HCT116 (cell line): ENCODE results near the gene TBL1X. TPM values are rescaled to one million over a fixed set of nuclear protein-coding genes. Genes with fewer than 3 reads are reported as not detected.

Experiments
- ATAC-seq: fragments of 200-7000 bp; cut with Tn5 transposase; 2 replicates; pipeline ENCODE4 v1.9.1; 2020; ENCODE audit warnings: mild to moderate bottlenecking, moderate library complexity
- BruUV-seq: library from RNA; stranded (reverse); fragments of 400-500 nt; replicated peaks from 2 replicates; lab custom pipeline; 2021; lab: Mats Ljungman, UMichigan
- CTCF ChIA-PET: fragments of 300-600 bp; sonication (Branson Sonifier 250); formaldehyde crosslinking; loops from one replicate; lab custom pipeline; 2021; ENCODE audit warnings: antibody characterized with exemption; lab: Charles Lee
- POLR2A ChIA-PET: fragments of 300-600, 350-600 bp; sonication (Branson Sonifier 250); formaldehyde crosslinking; loops from one replicate; lab custom pipeline; 2021; ENCODE audit warnings: antibody characterized with exemption; lab: Charles Lee
- RAD21 ChIA-PET, 2 experiments: fragments of 300-600 bp; sonication (Branson Sonifier 250); formaldehyde crosslinking; loops; one replicate each; lab custom pipeline; 2023; ENCODE audit warnings: low total read pairs in 2 of 2; ENCODE audit not compliant: uncharacterized antibody in 2 of 2, unreplicated experiment in 2 of 2, low non-redundant PET in 1 of 2; lab: Charles Lee
- DNase-seq: peaks from one replicate; pipeline ENCODE4 v3.0.0-alpha.2; 2010; ENCODE audit warnings: low read depth, low spot score
- H2AFZ ChIP-seq: fragments of 200-600 bp; shearing (Covaris generic), sonication (generic); 2 replicates; pipeline ENCODE4 v1.6.1; 2017; ENCODE audit warnings: low read depth, mixed run types, mixed read lengths, antibody characterized with exemption, low read length; ENCODE audit not compliant: poor library complexity, severe bottlenecking
- H3K27ac ChIP-seq: 2 replicates; pipeline ENCODE4 v1.5.1; 2012; ENCODE audit warnings: low read depth, low read length
- H3K27me3 ChIP-seq: fragments of 200-600 bp; sonication (generic); 2 replicates; pipeline ENCODE4 v1.6.1; 2016; ENCODE audit warnings: mixed run types, low read length, mixed read lengths; ENCODE audit not compliant: insufficient read depth
- H3K36me3 ChIP-seq, 2 experiments: fragments of 200-500 bp in 1 of 2; fragments of 200-600 bp in 1 of 2; sonication (Bioruptor generic) in 1 of 2; sonication (generic) in 1 of 2; 2 replicates each; pipeline versions ENCODE4 v1.5.1 to v1.6.1; 2014 to 2016; ENCODE audit warnings: low read length in 2 of 2, inconsistent platforms in 1 of 2, mixed read lengths in 1 of 2, mixed run types in 1 of 2; ENCODE audit not compliant: insufficient read depth in 2 of 2, control insufficient read depth in 1 of 2
- H3K4me1 ChIP-seq, 2 experiments: fragments of 200-600 bp in 1 of 2; sonication (generic) in 1 of 2; 2 replicates each; pipeline versions ENCODE4 v1.5.1 to v1.6.1; 2012 to 2017; ENCODE audit warnings: low read length in 2 of 2, inconsistent platforms in 1 of 2, mild to moderate bottlenecking in 1 of 2, mixed read lengths in 1 of 2, mixed run types in 1 of 2, moderate library complexity in 1 of 2; ENCODE audit not compliant: insufficient read depth in 2 of 2, control insufficient read depth in 1 of 2
- H3K4me2 ChIP-seq: fragments of 200-600 bp; sonication (generic); 2 replicates; pipeline ENCODE4 v1.6.1; 2017; ENCODE audit warnings: mixed run types, low read length, mixed read lengths
- H3K4me3 ChIP-seq, 2 experiments: fragments of 200-600 bp in 1 of 2; sonication (generic) in 1 of 2; replicated peaks in 1 of 2; 2 replicates each; pipeline ENCODE4 v1.5.1; 2011 to 2016; ENCODE audit warnings: low read length in 2 of 2, control low read depth in 1 of 2, low read depth in 1 of 2, mild to moderate bottlenecking in 1 of 2, mixed read lengths in 1 of 2, mixed run types in 1 of 2
- H3K79me2 ChIP-seq: fragments of 200-600 bp; sonication (generic); 2 replicates; pipeline ENCODE4 v1.6.1; 2017; ENCODE audit warnings: mild to moderate bottlenecking, mixed run types, low read length, moderate library complexity, mixed read lengths; ENCODE audit not compliant: insufficient read depth
- H3K9ac ChIP-seq: fragments of 200-600 bp; sonication (generic); 2 replicates; pipeline ENCODE4 v1.6.1; 2016; ENCODE audit warnings: low read length, mixed read lengths
- H3K9me2 ChIP-seq: fragments of 200-600 bp; sonication (generic), shearing (Covaris generic); 2 replicates; pipeline ENCODE4 v1.6.1; 2017; ENCODE audit warnings: mixed run types, mild to moderate bottlenecking, moderate library complexity; ENCODE audit not compliant: insufficient read depth
- H3K9me3 ChIP-seq, 2 experiments: fragments of 200-500 bp in 1 of 2; fragments of 200-600 bp in 1 of 2; sonication (Bioruptor generic) in 1 of 2; sonication (generic) in 1 of 2; 2 replicates each; pipeline ENCODE4 v1.6.1; 2014 to 2017; ENCODE audit warnings: low read length in 2 of 2, mixed read lengths in 2 of 2, inconsistent platforms in 1 of 2, low read depth in 1 of 2, mild to moderate bottlenecking in 1 of 2, mixed run types in 1 of 2, moderate library complexity in 1 of 2; ENCODE audit not compliant: control insufficient read depth in 1 of 2, insufficient read depth in 1 of 2
- H4K20me1 ChIP-seq: fragments of 200-600 bp; sonication (generic), shearing (Covaris generic); 2 replicates; pipeline ENCODE4 v1.6.1; 2017; ENCODE audit warnings: mixed run types, mild to moderate bottlenecking, moderate library complexity; ENCODE audit not compliant: insufficient read depth
- ATF3 ChIP-seq: IDR thresholded peaks from 2 replicates; pipeline ENCODE4 v1.6.1; 2012
- CBX3 ChIP-seq: IDR thresholded peaks from 2 replicates; pipeline ENCODE4 v1.6.1; 2012; ENCODE audit warnings: low read depth
- CEBPB ChIP-seq: IDR thresholded peaks from 2 replicates; pipeline ENCODE4 v1.6.1; 2012; ENCODE audit warnings: low read depth
- ELF1 ChIP-seq: IDR thresholded peaks from 2 replicates; pipeline ENCODE4 v1.6.1; 2012; ENCODE audit warnings: low read depth, borderline replicate concordance
- EZH2 ChIP-seq: fragments of 200-600 bp; sonication (generic); IDR thresholded peaks from 2 replicates; pipeline ENCODE4 v1.6.1; 2017; ENCODE audit warnings: antibody characterized with exemption, mixed run types
- EZH2phosphoT487 ChIP-seq: fragments of 200-600 bp; IDR thresholded peaks from 2 replicates; pipeline ENCODE4 v1.6.1; 2018; ENCODE audit warnings: antibody characterized with exemption, borderline replicate concordance
- FOSL1 ChIP-seq: IDR thresholded peaks from 2 replicates; pipeline ENCODE4 v1.6.1; 2012; ENCODE audit warnings: low read depth
- POLR2A ChIP-seq: IDR thresholded peaks from 2 replicates; pipeline ENCODE4 v1.7.0; 2011; ENCODE audit warnings: borderline replicate concordance; ENCODE audit not compliant: insufficient read depth, insufficient read length; ENCODE audit errors: extremely low read depth
- SIN3A ChIP-seq: IDR thresholded peaks from 2 replicates; pipeline ENCODE4 v1.6.1; 2012; ENCODE audit warnings: low read depth
- TCF7L2 ChIP-seq: IDR thresholded peaks from 2 replicates; pipeline ENCODE4 v1.7.0; 2011; ENCODE audit warnings: borderline replicate concordance, inconsistent platforms; ENCODE audit not compliant: insufficient read depth, insufficient read length; ENCODE audit errors: extremely low read depth
- YY1 ChIP-seq: IDR thresholded peaks from 2 replicates; pipeline ENCODE4 v1.6.1; 2011; ENCODE audit warnings: low read length, low read depth, moderate library complexity, mild to moderate bottlenecking; ENCODE audit not compliant: insufficient replicate concordance; ENCODE audit errors: extremely low read depth
- ZFX ChIP-seq: fragments of 450-650 bp; IDR thresholded peaks from 2 replicates; pipeline ENCODE4 v1.6.1; 2017
- ZNF274 ChIP-seq: fragments of 200-500 bp; sonication (Bioruptor generic); IDR thresholded peaks from 2 replicates; pipeline ENCODE4 v1.6.1; 2014; ENCODE audit warnings: mild to moderate bottlenecking, low read depth, low read length, inconsistent platforms
- intact Hi-C: fragments of 100-400 bp; cut with micrococcal nuclease; formaldehyde crosslinking; loops from 2 replicates; pipeline ENCODE4 v1.10.0; 2022
- total RNA-seq: library from RNA; stranded (reverse); gene quantifications from one replicate; pipeline ENCODE4 v1.2.1, GENCODE V29; 2021; ENCODE audit not compliant: unreplicated experiment
- TF ChIP-seq, protein P1 (sequence below): IDR thresholded peaks from 2 replicates; pipeline ENCODE4 v1.6.1; 2011; ENCODE audit warnings: mild to moderate bottlenecking, low read length, moderate library complexity; ENCODE audit not compliant: insufficient replicate concordance; ENCODE audit errors: extremely low read depth

The TBL1X gene
- total RNA-seq, 1 experiment from 2014 or later: 37.8 TPM

DNA sequence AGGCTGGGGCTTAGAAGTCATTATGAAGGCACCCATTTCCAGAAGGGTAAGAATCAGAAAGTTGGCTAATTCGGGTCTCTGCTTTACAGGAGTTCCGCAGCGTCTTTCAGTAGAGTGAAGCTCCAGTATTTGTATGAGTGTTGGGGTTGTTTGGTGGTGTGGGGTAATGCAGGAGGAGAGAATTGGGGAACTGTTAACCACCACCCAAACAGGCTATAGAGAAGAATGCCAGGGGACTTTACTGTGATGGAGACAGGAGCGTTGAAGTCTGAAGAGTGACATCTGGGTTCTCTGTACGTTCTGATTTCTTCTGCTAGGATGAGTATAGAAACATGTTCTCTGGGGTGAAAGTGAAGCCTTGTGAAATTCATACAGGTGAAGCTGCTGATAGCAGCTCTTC, 96.3 kb downstream of the TBL1X start:
- Histone ChIP-seq H4K20me1 (no peaks in the 10 kb centered on the region), H3K79me2 (no peaks in the 10 kb centered on the region)
- TF ChIP-seq EZH2phosphoT487: no peak
- TF ChIP-seq SIN3A: no peak
- TF ChIP-seq POLR2A: no peak
- TF ChIP-seq YY1: no peak
- no peak for TF ChIP-seq TCF7L2
- TF ChIP-seq, protein P1, sequence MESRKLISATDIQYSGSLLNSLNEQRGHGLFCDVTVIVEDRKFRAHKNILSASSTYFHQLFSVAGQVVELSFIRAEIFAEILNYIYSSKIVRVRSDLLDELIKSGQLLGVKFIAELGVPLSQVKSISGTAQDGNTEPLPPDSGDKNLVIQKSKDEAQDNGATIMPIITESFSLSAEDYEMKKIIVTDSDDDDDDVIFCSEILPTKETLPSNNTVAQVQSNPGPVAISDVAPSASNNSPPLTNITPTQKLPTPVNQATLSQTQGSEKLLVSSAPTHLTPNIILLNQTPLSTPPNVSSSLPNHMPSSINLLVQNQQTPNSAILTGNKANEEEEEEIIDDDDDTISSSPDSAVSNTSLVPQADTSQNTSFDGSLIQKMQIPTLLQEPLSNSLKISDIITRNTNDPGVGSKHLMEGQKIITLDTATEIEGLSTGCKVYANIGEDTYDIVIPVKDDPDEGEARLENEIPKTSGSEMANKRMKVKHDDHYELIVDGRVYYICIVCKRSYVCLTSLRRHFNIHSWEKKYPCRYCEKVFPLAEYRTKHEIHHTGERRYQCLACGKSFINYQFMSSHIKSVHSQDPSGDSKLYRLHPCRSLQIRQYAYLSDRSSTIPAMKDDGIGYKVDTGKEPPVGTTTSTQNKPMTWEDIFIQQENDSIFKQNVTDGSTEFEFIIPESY: no peak
- no peak for TF ChIP-seq ATF3
- TF ChIP-seq CEBPB: no peak
- TF ChIP-seq ZNF274: no peak
- TF ChIP-seq EZH2: no peak
- no peak for TF ChIP-seq ZFX
- no peak for TF ChIP-seq ELF1
- TF ChIP-seq FOSL1: no peak
- TF ChIP-seq CBX3: no peak

More for the DNA sequence above, 96.3 kb downstream of the TBL1X start:
- DNase-seq: no peak
- no peaks in the 10 kb centered on the region for H3K36me3 ChIP-seq
- H2AFZ ChIP-seq: no peak overlapping the region
- intact Hi-C loops: no loop called here
- ChIA-PET RAD21 (no interaction called here), CTCF (no interaction called here), POLR2A (no interaction called here)
- H3K4me2 ChIP-seq: no peak overlapping the region
- BruUV-seq: no TSS peak
- H3K9ac ChIP-seq: no peak overlapping the region
- H3K4me3 ChIP-seq: no peak overlapping the region
- no peaks in the 10 kb centered on the region for H3K9me3 ChIP-seq
- H3K9me2 ChIP-seq: no peaks in the 10 kb centered on the region
- no peak overlapping the region for H3K27ac ChIP-seq
- no peak for ATAC-seq
- no peaks in the 10 kb centered on the region for H3K27me3 ChIP-seq
- H3K4me1 ChIP-seq: peaks cover 5 to 20% of the 10 kb centered on the region in 2 experiments; a peak in 3 of 4 replicates
